Osteoblast (primary cell): ENCODE data around the gene DAP3. TPM values are rescaled to one million over a fixed set of nuclear protein-coding genes. Genes with fewer than 3 reads are reported as not detected.
"Not testable (repeated sequence)": the region's sequence is repeated elsewhere in the genome, so short reads cannot be mapped to it uniquely, and the experiment has no call there.

ENCODE experiments used
- DNase-seq: peaks from one replicate; pipeline ENCODE4 v3.0.0; 2011; ENCODE audit warnings: low spot score, mixed read lengths; ENCODE audit not compliant: insufficient read length; ENCODE audit errors: missing footprints
- H2AFZ ChIP-seq: 2 replicates; pipeline ENCODE4 v1.6.0; 2011; ENCODE audit warnings: mild to moderate bottlenecking, low read length
- H3K27ac ChIP-seq: 2 replicates; pipeline ENCODE4 v1.5.1; 2011; ENCODE audit warnings: mild to moderate bottlenecking, low read depth, low read length, moderate library complexity
- H3K27me3 ChIP-seq: 2 replicates; pipeline ENCODE4 v1.6.0; 2012; ENCODE audit warnings: mild to moderate bottlenecking, control low read depth, inconsistent platforms, low read length, moderate library complexity; ENCODE audit not compliant: insufficient read depth
- H3K36me3 ChIP-seq: 2 replicates; pipeline ENCODE4 v1.5.1; 2011; ENCODE audit warnings: mild to moderate bottlenecking, low read length, control low read depth, moderate library complexity; ENCODE audit not compliant: insufficient read depth
- H3K4me1 ChIP-seq: 2 replicates; pipeline ENCODE4 v1.5.1; 2011; ENCODE audit warnings: mild to moderate bottlenecking, low read length, control low read depth, moderate library complexity; ENCODE audit not compliant: insufficient read depth
- H3K4me2 ChIP-seq: 2 replicates; pipeline ENCODE4 v1.6.0; 2011; ENCODE audit warnings: mild to moderate bottlenecking, low read length; ENCODE audit not compliant: insufficient read depth
- H3K4me3 ChIP-seq: fragments of 200-600 bp; sonication (generic); 3 replicates; pipeline ENCODE4 v1.5.1; 2012; ENCODE audit warnings: mild to moderate bottlenecking, low read length, inconsistent platforms; ENCODE audit not compliant: insufficient read depth
- H3K79me2 ChIP-seq: 2 replicates; pipeline ENCODE4 v1.6.0; 2012; ENCODE audit warnings: mild to moderate bottlenecking, low read length, control low read depth, inconsistent platforms; ENCODE audit not compliant: insufficient read depth
- H3K9me3 ChIP-seq: 2 replicates; pipeline ENCODE4 v1.5.1; 2011; ENCODE audit warnings: low read depth, low read length, control low read depth
- H4K20me1 ChIP-seq: 2 replicates; pipeline ENCODE4 v1.6.0; 2012; ENCODE audit warnings: mild to moderate bottlenecking, low read length, control low read depth; ENCODE audit not compliant: insufficient read depth
- total RNA-seq: library from RNA; depleted of rRNA; stranded (reverse); fragments of >200 nt; gene quantifications from 2 replicates; pipeline ENCODE4 v1.2.3, GENCODE V29; 2012
- TF ChIP-seq, protein P1 (sequence below): IDR thresholded peaks from 2 replicates; pipeline ENCODE4 v1.5.1; 2011; ENCODE audit warnings: mild to moderate bottlenecking, low read depth, low read length, moderate library complexity; ENCODE audit errors: extremely low read depth

DAP3 gene
- total RNA-seq, 1 donor, result 73.1 TPM

DNA sequence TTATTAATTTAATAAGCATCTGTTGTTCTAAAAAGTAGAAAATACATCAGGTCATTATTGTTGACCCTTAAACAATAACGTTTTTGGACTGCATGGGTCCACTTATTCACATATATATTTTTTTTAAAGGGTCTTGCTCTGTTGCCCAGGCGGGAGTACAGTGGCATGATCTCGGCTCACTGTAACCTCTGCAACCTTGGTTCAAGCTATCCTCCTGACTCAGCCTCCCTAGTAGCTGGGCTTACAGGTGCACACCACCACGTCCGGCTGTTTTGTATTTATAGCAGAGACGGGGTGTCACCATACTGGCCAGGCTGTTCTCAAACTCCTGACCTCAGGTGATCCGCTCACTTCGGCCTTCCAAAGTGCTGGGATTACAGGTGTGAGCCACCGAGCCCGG is 53.0 kb downstream of the DAP3 start:
- Histone ChIP-seq H2AFZ (no peak overlapping the region), H4K20me1 (no peaks in the 10 kb centered on the region), H3K79me2 (no peaks in the 10 kb centered on the region), H3K27me3 (no peaks in the 10 kb centered on the region), H3K4me2 (no peak overlapping the region), H3K4me1 (peaks cover 3% of the 10 kb centered on the region), H3K27ac (no peak overlapping the region), H3K9me3 (no peaks in the 10 kb centered on the region), H3K4me3 (no peak overlapping the region), H3K36me3 (peaks cover 24% of the 10 kb centered on the region)
- TF ChIP-seq, protein P1, sequence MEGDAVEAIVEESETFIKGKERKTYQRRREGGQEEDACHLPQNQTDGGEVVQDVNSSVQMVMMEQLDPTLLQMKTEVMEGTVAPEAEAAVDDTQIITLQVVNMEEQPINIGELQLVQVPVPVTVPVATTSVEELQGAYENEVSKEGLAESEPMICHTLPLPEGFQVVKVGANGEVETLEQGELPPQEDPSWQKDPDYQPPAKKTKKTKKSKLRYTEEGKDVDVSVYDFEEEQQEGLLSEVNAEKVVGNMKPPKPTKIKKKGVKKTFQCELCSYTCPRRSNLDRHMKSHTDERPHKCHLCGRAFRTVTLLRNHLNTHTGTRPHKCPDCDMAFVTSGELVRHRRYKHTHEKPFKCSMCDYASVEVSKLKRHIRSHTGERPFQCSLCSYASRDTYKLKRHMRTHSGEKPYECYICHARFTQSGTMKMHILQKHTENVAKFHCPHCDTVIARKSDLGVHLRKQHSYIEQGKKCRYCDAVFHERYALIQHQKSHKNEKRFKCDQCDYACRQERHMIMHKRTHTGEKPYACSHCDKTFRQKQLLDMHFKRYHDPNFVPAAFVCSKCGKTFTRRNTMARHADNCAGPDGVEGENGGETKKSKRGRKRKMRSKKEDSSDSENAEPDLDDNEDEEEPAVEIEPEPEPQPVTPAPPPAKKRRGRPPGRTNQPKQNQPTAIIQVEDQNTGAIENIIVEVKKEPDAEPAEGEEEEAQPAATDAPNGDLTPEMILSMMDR, result no peak
- DNase-seq, result no peak

DNA sequence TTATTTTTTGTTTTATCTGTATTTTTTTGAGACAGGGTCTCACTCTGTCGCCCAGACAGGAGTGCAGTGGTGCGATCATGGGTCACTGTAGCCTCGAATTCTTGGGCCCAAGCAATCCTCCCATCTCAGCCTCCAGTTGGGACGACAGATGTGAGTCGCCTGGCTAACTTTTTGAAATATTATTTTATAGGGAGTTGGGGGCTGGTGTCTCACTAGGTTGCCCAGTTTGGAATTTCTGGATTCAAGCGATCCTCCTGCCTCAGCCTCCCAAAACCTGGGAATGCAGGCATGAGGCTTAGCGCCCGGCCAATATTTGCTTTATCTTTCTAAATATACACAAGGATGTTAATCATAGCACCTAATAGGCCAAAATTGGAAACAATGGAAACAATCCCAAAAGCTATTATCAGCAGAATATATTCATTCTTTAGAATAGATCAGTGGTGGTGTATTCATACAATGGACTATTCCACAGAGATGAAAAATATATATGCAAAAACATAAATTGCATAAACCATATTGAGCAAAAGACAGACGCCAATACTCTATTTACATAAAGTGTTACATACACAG is 55.9 kb downstream of the DAP3 start:
- H3K4me2 ChIP-seq, result peak overlapping the region; percentile 85
- TF ChIP-seq, protein P1, result no peak
- peak overlapping the region; percentile 85 for H2AFZ ChIP-seq
- no peaks in the 10 kb centered on the region for H3K27me3 ChIP-seq
- H3K36me3 ChIP-seq, result peaks cover 14% of the 10 kb centered on the region
- H3K9me3 ChIP-seq, result no peaks in the 10 kb centered on the region
- H3K27ac ChIP-seq, result peak overlapping the region; percentile 72
- no peaks in the 10 kb centered on the region for H3K79me2 ChIP-seq
- no peaks in the 10 kb centered on the region for H4K20me1 ChIP-seq
- peaks cover 19% of the 10 kb centered on the region for H3K4me1 ChIP-seq
- no peak for DNase-seq
- peak overlapping the region; percentile 73 for H3K4me3 ChIP-seq

DNA sequence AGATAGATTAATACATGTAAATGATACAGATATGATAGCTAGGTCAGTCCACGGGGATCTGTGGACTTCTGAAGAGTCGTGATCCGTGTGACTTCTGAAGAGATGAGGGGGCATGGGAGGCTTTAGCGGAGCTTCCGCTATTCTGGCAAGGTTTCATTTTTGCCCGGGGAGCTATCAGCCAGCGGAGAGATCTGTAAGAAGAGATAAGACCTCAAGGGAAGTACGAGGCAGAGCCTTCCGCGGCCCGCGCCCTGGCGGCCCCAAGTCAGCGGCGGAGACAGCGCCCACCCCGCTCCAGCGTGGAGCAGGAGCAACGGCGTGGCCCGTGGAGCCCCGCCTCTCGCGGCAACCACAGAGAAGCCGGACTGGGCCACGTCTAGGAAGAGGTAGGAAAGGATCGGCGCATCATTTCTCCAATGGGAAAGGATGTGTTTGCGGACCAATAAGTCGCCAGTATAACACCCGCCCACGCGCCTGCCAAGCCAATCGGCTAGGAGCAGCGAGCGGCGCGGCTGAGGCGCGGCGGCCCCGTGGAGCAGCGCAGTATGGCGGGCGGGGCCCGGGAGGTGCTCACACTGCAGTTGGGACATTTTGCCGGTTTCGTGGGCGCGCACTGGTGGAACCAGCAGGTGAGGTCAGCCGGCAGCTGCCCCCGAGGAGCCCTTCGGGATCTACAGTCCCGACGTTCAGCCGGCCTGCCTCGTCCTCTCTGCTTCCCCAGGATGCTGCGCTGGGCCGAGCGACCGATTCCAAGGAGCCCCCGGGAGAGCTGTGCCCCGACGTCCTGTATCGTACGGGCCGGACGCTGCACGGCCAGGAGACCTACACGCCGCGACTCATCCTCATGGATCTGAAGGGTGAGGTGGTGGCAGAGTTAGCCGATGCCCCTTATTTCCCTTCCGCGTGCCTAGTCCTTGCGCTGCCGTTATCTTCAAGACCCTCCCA is 56.7 kb downstream of the DAP3 start:
- peaks cover 19% of the 10 kb centered on the region for H3K4me1 ChIP-seq
- H3K27ac ChIP-seq, result peak overlapping the region; percentile 72
- H3K4me2 ChIP-seq, result peak overlapping the region; percentile 85
- H3K4me3 ChIP-seq, result peak overlapping the region; percentile 73
- not testable (repeated sequence) for H4K20me1 ChIP-seq, H3K27me3 ChIP-seq, H3K9me3 ChIP-seq, H3K79me2 ChIP-seq
- peak overlapping the region; percentile 85 for H2AFZ ChIP-seq
- peaks cover 15% of the 10 kb centered on the region for H3K36me3 ChIP-seq
- peak; percentile 91 for DNase-seq

DNA sequence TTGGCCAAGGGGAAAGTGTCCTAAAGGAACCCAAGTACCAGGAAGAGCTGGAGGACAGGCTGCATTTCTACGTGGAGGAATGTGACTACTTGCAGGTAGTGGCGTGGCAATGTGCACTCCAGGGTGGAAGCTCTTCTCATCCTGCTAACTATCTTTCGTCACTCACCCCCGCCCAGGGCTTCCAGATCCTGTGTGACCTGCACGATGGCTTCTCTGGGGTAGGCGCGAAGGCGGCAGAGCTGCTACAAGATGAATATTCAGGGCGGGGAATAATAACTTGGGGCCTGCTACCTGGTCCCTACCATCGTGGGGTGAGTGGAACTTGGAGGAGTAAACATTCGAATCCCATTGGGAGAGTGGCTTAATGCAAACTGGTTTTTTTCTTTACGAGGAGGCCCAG is 58.7 kb downstream of the DAP3 start:
- Histone ChIP-seq H3K36me3 (peaks cover 25% of the 10 kb centered on the region), H3K4me1 (peaks cover 19% of the 10 kb centered on the region), H3K27ac (peak overlapping the region; percentile 72)
- H3K9me3 ChIP-seq, H3K27me3 ChIP-seq, H4K20me1 ChIP-seq, DNase-seq, H3K79me2 ChIP-seq, H3K4me2 ChIP-seq, H2AFZ ChIP-seq, H3K4me3 ChIP-seq: not testable (repeated sequence)

DNA sequence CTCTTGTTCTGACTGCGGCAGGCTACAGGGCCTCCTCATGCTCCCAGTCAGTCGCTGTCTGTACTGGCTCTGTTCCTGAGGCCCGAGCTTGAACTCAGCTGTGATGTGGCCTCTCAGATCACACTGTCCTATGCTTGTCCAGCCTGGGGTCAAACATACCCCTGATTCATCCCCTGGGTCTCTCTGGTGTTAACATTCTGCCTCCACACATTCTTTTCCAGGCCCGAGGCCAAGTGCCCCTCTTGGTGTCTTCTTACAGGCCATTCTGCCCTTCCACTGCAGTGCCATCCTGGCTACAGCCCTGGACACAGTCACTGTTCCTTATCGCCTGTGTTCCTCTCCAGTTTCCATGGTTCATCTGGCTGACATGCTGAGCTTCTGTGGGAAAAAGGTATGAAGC is 59.2 kb downstream of the DAP3 start:
- not testable (repeated sequence) for H3K9me3 ChIP-seq, DNase-seq, H3K79me2 ChIP-seq, H4K20me1 ChIP-seq, H3K27me3 ChIP-seq, H2AFZ ChIP-seq, H3K4me3 ChIP-seq
- peak overlapping the region; percentile 72 for H3K27ac ChIP-seq
- H3K36me3 ChIP-seq, result peaks cover 30% of the 10 kb centered on the region
- H3K4me1 ChIP-seq, result peaks cover 19% of the 10 kb centered on the region
- peak overlapping the region; percentile 48 for H3K4me2 ChIP-seq

DNA sequence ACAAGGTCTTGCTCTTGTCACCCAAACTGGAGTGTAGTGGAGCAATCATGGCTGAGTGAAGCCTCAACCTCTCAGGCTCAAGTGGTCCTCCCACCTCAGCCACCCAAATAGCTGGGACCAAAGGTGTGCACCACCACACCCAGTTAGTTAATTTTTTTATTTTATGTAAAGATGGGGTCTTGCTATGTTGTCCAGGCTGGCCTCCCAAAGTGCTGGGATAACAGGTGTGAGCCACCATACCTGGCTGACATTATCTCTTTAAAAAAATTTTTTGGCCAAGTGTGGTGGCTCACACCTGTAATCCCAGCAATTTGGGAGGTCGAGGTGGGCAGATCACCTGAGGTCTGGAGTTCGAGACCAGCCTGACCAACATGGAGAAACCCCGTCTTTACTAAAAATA is 70.1 kb downstream of the DAP3 start:
- Histone ChIP-seq H3K36me3 (peaks cover 61% of the 10 kb centered on the region), H3K4me1 (peaks cover 13% of the 10 kb centered on the region)
- not testable (repeated sequence) for H3K27ac ChIP-seq, H3K79me2 ChIP-seq, H3K4me3 ChIP-seq, H4K20me1 ChIP-seq, H3K4me2 ChIP-seq, H2AFZ ChIP-seq, DNase-seq, H3K9me3 ChIP-seq, H3K27me3 ChIP-seq
